ENCODE data around the gene YRDC. TPM values are rescaled to one million over a fixed set of nuclear protein-coding genes. Genes with fewer than 3 reads are reported as not detected.

YRDC gene
- polyA plus RNA-seq, 1 donor (not counting 4 experiments of a cell fraction or from before 2014, with no cell fraction given) = 22.2 TPM

GRCh38 chr1:37851262-37851661 lies 43.3 kb upstream of the YRDC start:
- no peak for DNase-seq (ENCODE audit: low read depth, low spot score)
- Histone ChIP-seq H3K27ac (ENCODE audit: control insufficient read depth, insufficient read depth, low read length) (no peak overlapping the region), H3K4me2 (ENCODE audit: control insufficient read depth, extremely low read depth, insufficient read depth, low read depth, low read length) (no peak overlapping the region), H3K27me3 (ENCODE audit: control insufficient read depth, extremely low read depth, insufficient read depth, low read length) (no peaks in the 10 kb centered on the region), H4K20me1 (ENCODE audit: control insufficient read depth, extremely low read depth, insufficient read depth, low read length) (peaks cover 5% of the 10 kb centered on the region), H3K4me1 (ENCODE audit: control insufficient read depth, extremely low read depth, insufficient read depth, low read length) (peaks cover 3% of the 10 kb centered on the region), H3K9me3 (ENCODE audit: control insufficient read depth, low read depth, low read length) (no peaks in the 10 kb centered on the region), H3K4me3 (ENCODE audit: control insufficient read depth in 2 of 3, extremely low read depth in 1 of 3, insufficient read depth in 2 of 3, low read depth in 1 of 3, low read length in 3 of 3) (no peak overlapping the region), H3K9me1 (ENCODE audit: control insufficient read depth, extremely low read depth, insufficient read depth, low read length) (no peaks in the 10 kb centered on the region), H3K9ac (ENCODE audit: control insufficient read depth, extremely low read depth, insufficient read depth, low read length) (no peak overlapping the region), H2AFZ (ENCODE audit: control insufficient read depth, low read length) (no peak overlapping the region), H3K36me3 (ENCODE audit: control insufficient read depth in 2 of 2, extremely low read depth in 1 of 2, insufficient read depth in 2 of 2, low read length in 2 of 2) (peaks cover 16 to 18% of the 10 kb centered on the region in 2 experiments), H3K79me2 (ENCODE audit: control insufficient read depth, insufficient read depth, low read length) (peaks cover 91% of the 10 kb centered on the region)
- dilution Hi-C loops (cut with MboI; ENCODE audit: extremely low pct_ligation_motif_present, low sequenced_read_pairs) = no loop called here
- no peak for FAIRE-seq
- TF ChIP-seq CTCF (optimal IDR thresholded peaks at IDR 0.05 in 1 of 3, IDR thresholded peaks at IDR 0.05 in 1 of 3, conservative IDR thresholded peaks at IDR 0.05 in 1 of 3; ENCODE audit: extremely low read depth in 1 of 3, insufficient read depth in 2 of 3, low read length in 3 of 3) (no peak), EZH2 (IDR thresholded peaks at IDR 0.05; ENCODE audit: low read length) (no peak)

GRCh38 chr1:37850352-37850955 lies 42.4 kb upstream of the YRDC start:
- no peak overlapping the region for H2AFZ ChIP-seq (ENCODE audit: control insufficient read depth, low read length)
- FAIRE-seq = no peak
- peaks cover 5% of the 10 kb centered on the region for H4K20me1 ChIP-seq (ENCODE audit: control insufficient read depth, extremely low read depth, insufficient read depth, low read length)
- peaks cover 17 to 18% of the 10 kb centered on the region in 2 experiments for H3K36me3 ChIP-seq (ENCODE audit: control insufficient read depth in 2 of 2, extremely low read depth in 1 of 2, insufficient read depth in 2 of 2, low read length in 2 of 2)
- H3K4me1 ChIP-seq (ENCODE audit: control insufficient read depth, extremely low read depth, insufficient read depth, low read length) = peaks cover 3% of the 10 kb centered on the region
- H3K9me1 ChIP-seq (ENCODE audit: control insufficient read depth, extremely low read depth, insufficient read depth, low read length) = no peaks in the 10 kb centered on the region
- no peaks in the 10 kb centered on the region for H3K27me3 ChIP-seq (ENCODE audit: control insufficient read depth, extremely low read depth, insufficient read depth, low read length)
- dilution Hi-C loops (cut with MboI; ENCODE audit: extremely low pct_ligation_motif_present, low sequenced_read_pairs) = no loop called here
- no peak overlapping the region for H3K9ac ChIP-seq (ENCODE audit: control insufficient read depth, extremely low read depth, insufficient read depth, low read length)
- no peak overlapping the region for H3K4me2 ChIP-seq (ENCODE audit: control insufficient read depth, extremely low read depth, insufficient read depth, low read depth, low read length)
- peaks cover 86% of the 10 kb centered on the region for H3K79me2 ChIP-seq (ENCODE audit: control insufficient read depth, insufficient read depth, low read length)
- H3K27ac ChIP-seq (ENCODE audit: control insufficient read depth, insufficient read depth, low read length) = no peak overlapping the region
- H3K9me3 ChIP-seq (ENCODE audit: control insufficient read depth, low read depth, low read length) = no peaks in the 10 kb centered on the region
- no peak for DNase-seq (ENCODE audit: low read depth, low spot score)
- no peak overlapping the region for H3K4me3 ChIP-seq (ENCODE audit: control insufficient read depth in 2 of 3, extremely low read depth in 1 of 3, insufficient read depth in 2 of 3, low read depth in 1 of 3, low read length in 3 of 3)
- TF ChIP-seq CTCF (optimal IDR thresholded peaks at IDR 0.05 in 1 of 3, IDR thresholded peaks at IDR 0.05 in 1 of 3, conservative IDR thresholded peaks at IDR 0.05 in 1 of 3; ENCODE audit: extremely low read depth in 1 of 3, insufficient read depth in 2 of 3, low read length in 3 of 3) (no peak), EZH2 (IDR thresholded peaks at IDR 0.05; ENCODE audit: low read length) (no peak)

Measured in keratinocyte (primary cell).